Measurements from ENCODE around the gene RGS17. TPM values are rescaled to one million over a fixed set of nuclear protein-coding genes. Genes with fewer than 3 reads are reported as not detected.
A peak's percentile ranks its signal among the peaks of the same experiment; 100 is the strongest.

The RGS17 gene
- total and polyA plus RNA-seq, 10 of the 15 experiments (the other 5 are each of a cell fraction or from before 2014, with no cell fraction given), result 0.06 to 0.29 (median 0.14) TPM; not detected in 4

DNA sequence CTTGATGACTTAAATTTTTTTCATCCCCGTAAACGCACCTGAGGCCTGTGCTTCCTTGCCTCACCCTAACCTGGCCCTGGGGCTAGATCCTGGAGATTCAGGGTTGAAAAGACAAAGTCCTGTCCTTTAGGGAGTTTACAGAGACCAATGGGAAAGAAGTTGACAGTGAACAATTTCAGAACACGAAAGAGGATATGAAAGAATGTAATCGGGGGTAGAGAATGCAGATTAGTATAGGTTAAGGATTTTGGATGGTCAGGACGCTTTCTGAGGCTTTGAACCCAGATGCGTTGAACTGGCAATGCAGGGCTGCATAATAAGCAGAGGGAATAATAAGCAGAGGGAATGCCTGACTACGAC lies 146.6 kb downstream of the RGS17 start (continued):
- TF ChIP-seq, protein P1, sequence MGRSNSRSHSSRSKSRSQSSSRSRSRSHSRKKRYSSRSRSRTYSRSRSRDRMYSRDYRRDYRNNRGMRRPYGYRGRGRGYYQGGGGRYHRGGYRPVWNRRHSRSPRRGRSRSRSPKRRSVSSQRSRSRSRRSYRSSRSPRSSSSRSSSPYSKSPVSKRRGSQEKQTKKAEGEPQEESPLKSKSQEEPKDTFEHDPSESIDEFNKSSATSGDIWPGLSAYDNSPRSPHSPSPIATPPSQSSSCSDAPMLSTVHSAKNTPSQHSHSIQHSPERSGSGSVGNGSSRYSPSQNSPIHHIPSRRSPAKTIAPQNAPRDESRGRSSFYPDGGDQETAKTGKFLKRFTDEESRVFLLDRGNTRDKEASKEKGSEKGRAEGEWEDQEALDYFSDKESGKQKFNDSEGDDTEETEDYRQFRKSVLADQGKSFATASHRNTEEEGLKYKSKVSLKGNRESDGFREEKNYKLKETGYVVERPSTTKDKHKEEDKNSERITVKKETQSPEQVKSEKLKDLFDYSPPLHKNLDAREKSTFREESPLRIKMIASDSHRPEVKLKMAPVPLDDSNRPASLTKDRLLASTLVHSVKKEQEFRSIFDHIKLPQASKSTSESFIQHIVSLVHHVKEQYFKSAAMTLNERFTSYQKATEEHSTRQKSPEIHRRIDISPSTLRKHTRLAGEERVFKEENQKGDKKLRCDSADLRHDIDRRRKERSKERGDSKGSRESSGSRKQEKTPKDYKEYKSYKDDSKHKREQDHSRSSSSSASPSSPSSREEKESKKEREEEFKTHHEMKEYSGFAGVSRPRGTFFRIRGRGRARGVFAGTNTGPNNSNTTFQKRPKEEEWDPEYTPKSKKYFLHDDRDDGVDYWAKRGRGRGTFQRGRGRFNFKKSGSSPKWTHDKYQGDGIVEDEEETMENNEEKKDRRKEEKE (IDR thresholded peaks at IDR 0.05), result no peak
- TF ChIP-seq SP1 (IDR thresholded peaks at IDR 0.05; ENCODE audit: low read depth, low read length) (peak; percentile 4), ZBTB40 (IDR thresholded peaks at IDR 0.05; ENCODE audit: borderline replicate concordance) (no peak), POU2F2 (IDR thresholded peaks at IDR 0.05; ENCODE audit: borderline replicate concordance, low read depth, low read length) (peak; percentile 69; the same call in 1 of the 3 replicates), BACH1 (IDR thresholded peaks at IDR 0.05; ENCODE audit: borderline replicate concordance) (no peak), DPF2 (IDR thresholded peaks at IDR 0.05) (peak; percentile 68), ETV6 (conservative IDR thresholded peaks at IDR 0.05 in 1 of 2, IDR thresholded peaks at IDR 0.05 in 1 of 2; ENCODE audit: borderline replicate concordance in 1 of 2, low read depth in 1 of 2) (0 out of 4 replicates have a peak, but pooled peaks of 1 of the 2 experiments have one; percentile 13), EP300 (IDR thresholded peaks at IDR 0.05; ENCODE audit: borderline replicate concordance in 1 of 2, control insufficient read depth in 1 of 2, low read depth in 2 of 2, low read length in 2 of 2) (peak; percentile 33 to 64; a peak in 1 of 4 replicates), IRF4 (IDR thresholded peaks at IDR 0.05; ENCODE audit: low read depth, low read length) (peak; percentile 90), NBN (IDR thresholded peaks at IDR 0.05) (peak; percentile 75), ATF2 (IDR thresholded peaks at IDR 0.05; ENCODE audit: low read length) (peak; percentile 48), CREM (IDR thresholded peaks at IDR 0.05; ENCODE audit: low read depth) (peak; percentile 30; the same call in 1 of the 2 replicates), POLR2AphosphoS5 (IDR thresholded peaks at IDR 0.05; ENCODE audit: low read length) (peak; percentile 53; the same call in 1 of the 2 replicates), SMARCA5 (IDR thresholded peaks at IDR 0.05) (no peak), IKZF1 (conservative IDR thresholded peaks at IDR 0.05) (peak; percentile 83), JUNB (IDR thresholded peaks at IDR 0.05) (peak; percentile 76), STAT1 (conservative IDR thresholded peaks at IDR 0.05) (no peak), PAX5 (IDR thresholded peaks at IDR 0.05; ENCODE audit: borderline replicate concordance, low read depth, low read length) (0 out of 2 replicates have a peak, but pooled peaks have one; percentile 8), NR2F1 (conservative IDR thresholded peaks at IDR 0.05) (no peak), ZNF207 (IDR thresholded peaks at IDR 0.05; ENCODE audit: borderline replicate concordance) (0 out of 2 replicates have a peak, but pooled peaks have one; percentile 20), RUNX3 (IDR thresholded peaks at IDR 0.05; ENCODE audit: low read length) (peak; percentile 62)
- TF ChIP-seq, protein P2, sequence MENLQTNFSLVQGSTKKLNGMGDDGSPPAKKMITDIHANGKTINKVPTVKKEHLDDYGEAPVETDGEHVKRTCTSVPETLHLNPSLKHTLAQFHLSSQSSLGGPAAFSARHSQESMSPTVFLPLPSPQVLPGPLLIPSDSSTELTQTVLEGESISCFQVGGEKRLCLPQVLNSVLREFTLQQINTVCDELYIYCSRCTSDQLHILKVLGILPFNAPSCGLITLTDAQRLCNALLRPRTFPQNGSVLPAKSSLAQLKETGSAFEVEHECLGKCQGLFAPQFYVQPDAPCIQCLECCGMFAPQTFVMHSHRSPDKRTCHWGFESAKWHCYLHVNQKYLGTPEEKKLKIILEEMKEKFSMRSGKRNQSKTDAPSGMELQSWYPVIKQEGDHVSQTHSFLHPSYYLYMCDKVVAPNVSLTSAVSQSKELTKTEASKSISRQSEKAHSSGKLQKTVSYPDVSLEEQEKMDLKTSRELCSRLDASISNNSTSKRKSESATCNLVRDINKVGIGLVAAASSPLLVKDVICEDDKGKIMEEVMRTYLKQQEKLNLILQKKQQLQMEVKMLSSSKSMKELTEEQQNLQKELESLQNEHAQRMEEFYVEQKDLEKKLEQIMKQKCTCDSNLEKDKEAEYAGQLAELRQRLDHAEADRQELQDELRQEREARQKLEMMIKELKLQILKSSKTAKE (IDR thresholded peaks at IDR 0.05; ENCODE audit: low read depth, poor library complexity, severe bottlenecking), result no peak
